Dedifferentiated amniotic fluid mesenchymal stem cell (primary cell): ENCODE results near the gene IL26.
"Not testable (repeated sequence)": the region's sequence is repeated elsewhere in the genome, so short reads cannot be mapped to it uniquely, and the experiment has no call there.

Source experiments
- DNase-seq: peaks from one replicate; pipeline ENCODE4 v3.0.0-alpha.2; 2016; ENCODE audit errors: extremely low spot score

IL26 gene

DNA sequence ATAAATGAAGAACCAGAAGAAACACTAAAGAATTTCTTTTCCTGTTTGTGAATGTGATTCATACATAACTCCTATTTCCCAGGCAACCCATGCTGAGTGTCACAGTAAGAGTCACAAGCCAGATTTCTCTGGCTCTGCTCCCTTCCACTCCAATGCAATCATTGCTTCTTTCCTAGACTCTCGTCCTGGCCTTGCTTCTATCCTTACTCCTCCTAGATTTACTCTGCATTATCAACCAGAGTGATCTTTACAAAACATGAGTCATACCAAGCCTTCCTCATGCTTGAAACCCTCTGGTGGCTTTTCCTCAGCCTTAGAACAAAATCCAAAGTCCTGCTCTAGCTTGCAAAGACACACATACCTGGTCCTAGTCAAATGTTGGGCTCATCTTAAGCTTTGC is 14.5 kb upstream of the IL26 start:
- peak; percentile 86 for DNase-seq

- no peak for DNase-seq
Observed at GRCh38 chr12:68239309-68239982, 13.8 kb upstream of the IL26 start.

DNA sequence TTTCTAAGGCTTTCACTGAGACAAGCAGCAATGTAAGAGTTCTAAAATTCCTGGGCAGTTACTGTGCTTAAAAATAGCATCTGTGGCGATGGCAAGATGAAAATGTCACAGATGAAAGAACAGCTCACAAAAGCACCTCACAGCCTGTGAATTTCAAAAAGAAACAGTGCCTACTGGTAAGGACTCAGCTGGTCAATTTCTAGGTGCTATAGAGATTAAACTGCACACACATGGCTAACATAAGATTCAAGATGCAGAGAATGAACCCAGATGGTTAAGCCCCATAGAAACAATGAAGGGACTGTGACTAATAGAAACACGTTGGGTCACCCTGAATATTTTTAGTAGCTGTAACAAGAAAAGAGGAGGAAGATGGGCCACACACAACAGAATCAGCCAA is 12.0 kb upstream of the IL26 start:
- DNase-seq = no peak

DNA sequence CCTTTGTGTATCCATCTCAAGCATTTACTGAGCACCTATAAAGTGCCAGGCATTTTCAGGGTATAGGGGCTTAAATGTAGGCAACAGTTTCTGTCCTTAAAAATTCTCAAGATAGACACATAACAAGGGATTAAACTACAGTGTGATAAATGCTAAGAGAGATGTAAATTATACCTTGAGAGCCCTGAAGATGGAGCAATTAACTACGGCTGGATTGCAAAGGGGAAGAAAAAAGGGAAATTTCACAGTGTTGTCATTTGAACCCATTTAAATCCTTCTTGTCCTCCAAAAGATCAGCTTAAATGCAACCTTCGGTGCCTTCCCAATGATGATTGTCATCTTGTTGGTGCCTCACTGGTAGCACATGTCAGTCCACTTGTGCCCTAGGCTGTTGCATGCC is 11.5 kb upstream of the IL26 start:
- no peak for DNase-seq

GRCh38 chr12:68236421-68237059 is 10.9 kb upstream of the IL26 start:
- DNase-seq = no peak

DNA sequence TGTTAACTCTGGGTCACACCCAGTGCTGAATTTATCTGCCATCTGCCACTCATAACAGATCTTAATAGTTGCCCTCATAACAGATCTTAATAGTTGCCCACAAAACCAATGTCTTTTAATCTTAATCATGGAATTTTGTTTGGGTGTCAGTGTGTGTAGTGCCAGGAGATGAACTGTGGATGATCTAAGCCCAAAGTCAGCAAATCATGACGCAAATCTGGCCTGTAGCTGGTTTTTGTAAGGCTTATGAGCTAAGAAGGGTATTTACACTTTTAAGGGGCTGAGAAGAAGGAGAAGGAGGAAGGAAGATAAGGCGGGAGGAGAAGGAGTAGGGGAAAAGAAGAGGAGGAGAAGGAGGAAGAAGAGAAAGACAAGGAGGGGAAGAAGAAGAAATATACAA is 10.0 kb upstream of the IL26 start:
- DNase-seq = no peak

GRCh38 chr12:68234140-68234539 is 8.5 kb upstream of the IL26 start:
- DNase-seq = no peak

GRCh38 chr12:68233498-68233897 is 7.9 kb upstream of the IL26 start:
- DNase-seq = no peak

DNA sequence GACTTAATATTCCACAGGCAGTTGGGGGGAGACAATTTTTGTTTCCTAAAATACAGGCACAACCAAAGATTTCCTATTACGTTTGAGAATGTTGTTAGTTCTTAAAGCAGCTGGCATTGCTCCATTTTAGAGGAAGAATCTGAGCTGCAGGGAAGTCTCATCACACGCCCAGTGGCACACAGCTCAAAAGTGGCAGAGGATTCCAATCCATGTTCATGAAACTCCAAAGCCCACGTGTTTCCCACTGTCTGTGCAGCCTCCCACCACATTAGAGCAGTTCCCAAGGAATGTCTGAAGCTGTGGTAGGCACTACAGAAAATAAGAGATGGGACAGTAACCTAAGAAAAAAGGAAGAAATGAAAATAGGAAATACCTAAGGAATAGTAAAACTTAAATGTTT is 6.1 kb upstream of the IL26 start:
- no peak for DNase-seq

DNA sequence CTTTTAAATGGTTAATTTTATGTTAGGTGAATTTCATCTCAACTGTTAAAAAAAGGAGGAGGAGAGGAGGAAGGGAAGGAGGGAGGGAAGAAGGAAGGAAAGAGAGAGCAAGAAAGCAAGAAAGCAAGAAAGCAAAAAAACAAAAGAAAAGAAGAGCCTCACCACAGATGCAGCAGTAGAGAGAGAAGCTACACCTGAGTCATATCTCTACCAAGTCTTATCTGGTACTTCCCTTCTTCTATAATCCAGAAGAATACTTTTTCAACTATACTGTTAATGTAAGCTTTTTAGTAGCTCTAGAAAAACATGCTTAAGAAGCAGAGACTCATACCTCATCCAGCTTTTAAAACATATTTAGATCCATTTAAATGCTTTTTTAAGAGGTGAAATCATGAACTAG is 5.6 kb upstream of the IL26 start:
- no peak for DNase-seq

DNA sequence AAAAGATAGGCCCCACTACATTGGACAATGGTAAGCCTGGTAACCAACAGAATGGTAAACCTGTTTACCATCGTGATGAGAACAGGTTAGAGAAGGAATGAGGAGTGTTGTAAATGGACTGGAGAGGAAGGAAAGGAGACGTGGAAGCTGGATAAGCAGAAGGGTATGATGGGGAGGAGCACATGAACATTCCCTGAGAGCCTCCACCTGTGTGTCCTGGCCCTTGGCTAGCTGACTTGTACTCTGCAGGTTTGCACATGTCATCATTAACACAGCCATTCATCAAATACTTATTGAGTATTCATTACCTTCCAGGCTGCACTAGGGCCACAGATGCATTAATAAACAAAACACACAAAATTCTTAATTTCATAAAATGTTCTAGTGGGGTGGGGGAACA is 4.3 kb upstream of the IL26 start:
- no peak for DNase-seq

DNA sequence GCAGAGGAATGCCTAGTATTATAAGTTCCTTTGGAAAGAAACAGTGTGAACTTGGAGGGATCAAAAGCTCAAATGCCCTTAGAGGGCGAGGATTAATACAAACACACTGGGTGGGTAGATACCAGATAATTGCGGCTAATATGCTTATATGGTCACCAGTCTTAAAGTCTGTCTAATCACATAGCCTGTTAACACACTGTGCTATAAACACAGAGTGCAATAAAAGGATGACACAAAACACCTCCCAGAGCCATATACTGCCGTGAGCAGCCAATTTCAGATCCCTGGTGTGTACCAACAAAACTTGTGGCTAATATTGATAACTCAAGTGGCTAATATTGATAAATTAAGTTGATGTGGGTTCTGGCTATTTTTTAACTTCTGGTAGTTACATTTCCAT is 1.7 kb upstream of the IL26 start:
- no peak for DNase-seq

DNA sequence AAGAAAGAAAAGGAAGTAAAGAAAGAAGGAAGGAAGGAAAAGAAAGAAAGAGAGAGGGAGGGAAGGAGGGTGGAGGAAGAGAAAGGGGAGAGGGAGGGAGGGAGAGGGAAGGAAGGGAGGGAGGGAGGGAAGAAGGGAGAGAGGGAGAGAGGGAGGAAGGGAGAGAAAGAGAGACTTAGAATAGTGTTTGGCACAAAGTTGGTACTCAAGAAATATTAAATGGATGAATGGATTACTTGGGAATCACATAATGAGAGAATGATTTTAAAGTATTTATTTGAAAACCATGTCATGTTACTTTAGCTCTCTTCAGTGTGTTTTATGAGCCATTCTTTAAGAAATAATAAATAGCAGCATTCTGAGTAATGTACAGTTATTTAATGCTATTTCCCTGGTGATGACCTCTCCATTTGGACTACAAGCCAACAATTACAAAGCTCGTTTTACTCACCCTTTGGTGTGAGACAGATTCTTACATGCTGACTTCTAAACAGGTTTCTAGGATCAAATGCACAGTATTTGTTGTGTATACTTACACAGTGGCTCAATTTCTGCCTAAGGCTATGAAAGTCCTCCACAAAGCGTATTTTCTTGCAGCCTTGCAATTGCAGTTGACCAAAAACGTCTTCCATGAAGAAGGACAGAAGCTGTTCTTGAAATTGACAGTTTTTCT is 861 bp downstream of the IL26 start:
- DNase-seq = peak; percentile 17

DNA sequence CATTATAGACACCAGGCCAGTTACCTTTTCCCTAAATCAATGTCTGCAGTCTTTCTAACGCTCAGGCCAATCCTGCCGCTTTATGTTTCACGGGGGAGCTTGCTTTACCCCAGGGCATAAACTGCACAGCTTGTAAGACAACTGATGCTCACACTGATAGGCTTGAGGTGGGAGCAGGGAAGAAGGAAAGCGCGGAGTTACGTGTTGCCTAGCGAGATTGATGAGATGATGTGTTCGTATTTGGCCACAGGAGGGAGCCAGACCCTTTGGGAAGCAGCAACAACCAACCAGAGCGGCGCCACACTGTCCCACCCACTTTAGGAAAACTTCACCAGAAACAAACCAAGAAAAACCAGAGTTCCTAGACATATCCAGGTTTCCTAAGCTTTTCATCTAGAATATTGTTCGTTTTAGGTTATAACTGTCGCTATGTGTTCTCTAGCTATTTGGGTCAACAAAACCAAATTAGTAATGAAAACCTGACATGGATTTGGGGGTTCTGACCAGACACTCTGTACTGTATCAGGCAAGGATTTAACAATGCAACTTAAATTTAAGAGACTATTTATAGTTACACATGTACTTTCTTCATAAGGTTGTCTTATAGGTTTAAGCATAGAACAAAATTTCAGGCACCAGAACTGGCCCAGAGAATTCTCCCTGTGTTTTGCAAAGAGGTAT is 2.4 kb downstream of the IL26 start:
- DNase-seq = peak; percentile 89

DNA sequence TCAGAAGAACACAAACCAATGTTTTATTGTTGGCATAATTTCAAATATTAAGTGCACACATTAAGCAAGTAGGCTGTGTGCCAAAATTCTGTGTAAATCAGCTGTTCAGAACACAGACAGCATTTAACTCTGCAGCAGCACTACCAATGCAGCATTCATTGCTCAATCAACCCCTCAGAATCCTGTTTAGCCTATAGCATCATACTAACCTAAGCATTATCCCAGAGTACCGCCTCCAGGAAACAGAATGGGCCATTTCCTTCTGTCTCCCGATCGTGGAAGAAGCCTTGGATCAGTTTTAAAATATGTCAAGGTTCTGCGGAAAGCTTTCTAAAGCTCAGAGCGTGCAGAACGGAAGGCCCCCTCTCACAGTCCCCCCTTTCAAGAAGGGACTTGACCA is 3.3 kb downstream of the IL26 start:
- no peak for DNase-seq

- DNase-seq = no peak
Observed at GRCh38 chr12:68221497-68221896, 4.1 kb downstream of the IL26 start.

- DNase-seq = no peak
Observed at GRCh38 chr12:68210875-68211274, 14.7 kb downstream of the IL26 start.

GRCh38 chr12:68209048-68209728 is 16.4 kb downstream of the IL26 start:
- DNase-seq = not testable (repeated sequence)

- DNase-seq = no peak
Observed at GRCh38 chr12:68207276-68207675, 18.3 kb downstream of the IL26 start.

DNA sequence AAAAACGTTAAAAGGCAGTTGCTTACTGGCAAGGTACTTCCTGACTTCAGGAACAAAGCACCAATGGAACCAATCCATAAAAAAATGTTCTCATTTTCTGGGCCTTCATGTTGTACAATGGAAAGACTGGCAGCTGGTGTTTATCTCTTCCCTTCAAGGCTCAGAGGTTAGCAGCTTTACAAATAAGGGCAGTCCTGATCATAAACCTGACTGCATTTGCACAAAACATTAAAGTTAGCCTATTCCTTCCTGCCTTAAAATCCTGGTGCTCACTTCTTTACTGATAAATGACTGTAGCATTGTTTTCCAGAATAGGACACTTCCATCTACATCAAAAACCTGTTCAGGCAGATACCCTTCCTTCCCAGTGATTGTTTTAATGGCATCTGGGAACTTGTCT is 19.2 kb downstream of the IL26 start:
- no peak for DNase-seq

- no peak for DNase-seq
Observed at GRCh38 chr12:68203460-68203875, 22.1 kb downstream of the IL26 start.

- DNase-seq = no peak
Observed at GRCh38 chr12:68200854-68201253, 24.8 kb downstream of the IL26 start.
